Fibroblast of mammary gland (primary cell): ENCODE measurements around the gene PRR14L.
A peak's percentile ranks its signal among the peaks of the same experiment; 100 is the strongest.

ENCODE experiments used
- DNase-seq: peaks from one replicate; pipeline ENCODE4 v3.0.0-alpha.2; 2010; ENCODE audit warnings: low read depth
- H3K4me3 ChIP-seq: 2 replicates; pipeline ENCODE4 v1.5.1; 2011; ENCODE audit warnings: low read depth, mild to moderate bottlenecking, low read length, moderate library complexity; ENCODE audit not compliant: control insufficient read depth
- TF ChIP-seq, protein P1 (sequence below): conservative IDR thresholded peaks from 2 replicates; pipeline ENCODE4 v1.5.1; 2011; ENCODE audit warnings: low read depth, low read length, inconsistent platforms; ENCODE audit not compliant: control insufficient read depth, insufficient read depth

Gene PRR14L

GRCh38 chr22:31647066-31647465 is 102.9 kb downstream of the PRR14L start:
- no peak overlapping the region for H3K4me3 ChIP-seq
- TF ChIP-seq, protein P1, sequence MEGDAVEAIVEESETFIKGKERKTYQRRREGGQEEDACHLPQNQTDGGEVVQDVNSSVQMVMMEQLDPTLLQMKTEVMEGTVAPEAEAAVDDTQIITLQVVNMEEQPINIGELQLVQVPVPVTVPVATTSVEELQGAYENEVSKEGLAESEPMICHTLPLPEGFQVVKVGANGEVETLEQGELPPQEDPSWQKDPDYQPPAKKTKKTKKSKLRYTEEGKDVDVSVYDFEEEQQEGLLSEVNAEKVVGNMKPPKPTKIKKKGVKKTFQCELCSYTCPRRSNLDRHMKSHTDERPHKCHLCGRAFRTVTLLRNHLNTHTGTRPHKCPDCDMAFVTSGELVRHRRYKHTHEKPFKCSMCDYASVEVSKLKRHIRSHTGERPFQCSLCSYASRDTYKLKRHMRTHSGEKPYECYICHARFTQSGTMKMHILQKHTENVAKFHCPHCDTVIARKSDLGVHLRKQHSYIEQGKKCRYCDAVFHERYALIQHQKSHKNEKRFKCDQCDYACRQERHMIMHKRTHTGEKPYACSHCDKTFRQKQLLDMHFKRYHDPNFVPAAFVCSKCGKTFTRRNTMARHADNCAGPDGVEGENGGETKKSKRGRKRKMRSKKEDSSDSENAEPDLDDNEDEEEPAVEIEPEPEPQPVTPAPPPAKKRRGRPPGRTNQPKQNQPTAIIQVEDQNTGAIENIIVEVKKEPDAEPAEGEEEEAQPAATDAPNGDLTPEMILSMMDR, result no peak
- DNase-seq, result no peak

DNA sequence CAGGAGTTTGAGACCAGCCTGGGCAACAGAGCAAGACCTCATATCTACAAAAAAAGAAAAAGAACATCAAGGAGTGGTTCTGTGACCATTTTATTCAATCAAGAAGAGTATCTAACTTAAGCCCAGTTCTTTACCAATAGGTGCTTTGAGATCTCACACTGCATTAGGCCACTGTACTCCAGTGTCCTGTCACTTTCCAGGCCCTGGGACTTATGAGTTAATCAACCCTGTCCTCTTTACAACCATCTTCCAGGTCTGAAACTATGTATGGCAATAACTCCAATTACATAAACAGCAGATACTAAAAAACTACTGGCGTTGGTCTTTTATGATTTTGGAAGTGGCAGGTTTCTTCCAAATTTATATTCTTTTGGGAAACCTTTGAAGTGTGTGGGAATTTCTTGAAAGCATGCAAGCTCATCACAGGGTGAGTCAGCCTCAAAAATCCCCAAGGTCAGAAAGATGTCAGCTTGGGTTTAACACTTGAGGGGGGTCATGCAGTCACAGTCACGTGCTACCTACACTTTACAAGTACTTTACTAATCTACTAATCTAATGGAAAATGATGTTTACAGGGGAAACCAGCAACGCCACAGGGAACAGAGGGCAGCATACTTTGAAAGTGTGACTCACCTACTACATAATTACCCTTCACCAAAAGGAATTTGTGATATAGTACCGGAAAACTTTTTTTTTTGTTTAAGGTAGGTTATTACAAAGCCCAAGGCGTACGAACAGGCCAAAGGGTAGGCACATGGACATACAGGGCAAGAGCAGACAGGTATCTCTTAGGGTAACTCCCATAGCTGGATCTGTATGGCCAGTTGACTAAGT is 103.5 kb downstream of the PRR14L start:
- H3K4me3 ChIP-seq, result no peak overlapping the region
- peak; percentile 97 for DNase-seq

DNA sequence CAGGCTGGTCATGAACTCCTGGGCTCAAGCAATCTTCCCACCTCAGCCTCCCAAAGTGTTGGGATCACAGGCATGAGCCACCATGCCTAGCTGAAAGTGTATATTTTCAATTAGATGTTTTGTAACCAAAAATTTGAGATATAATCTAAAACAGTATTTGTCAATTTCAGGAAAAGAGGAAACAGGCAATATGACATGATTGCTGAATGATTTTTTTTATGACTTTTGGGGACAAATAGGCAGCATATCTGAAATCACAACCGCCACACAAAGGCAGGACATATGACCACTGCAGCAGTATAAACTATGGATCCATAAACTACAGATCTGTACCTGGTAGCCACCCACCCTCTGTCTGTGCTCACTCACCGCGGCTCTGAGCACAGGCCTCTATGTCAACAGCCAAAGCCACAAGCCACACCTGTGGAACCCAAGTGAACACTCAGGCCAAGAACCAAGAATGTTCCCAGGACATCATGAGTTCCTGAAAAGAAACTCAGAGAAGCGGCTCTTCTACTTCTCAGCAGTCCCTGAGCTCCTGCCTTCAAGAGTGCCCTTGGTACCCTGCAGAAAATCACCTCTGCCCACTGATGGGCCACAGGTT is 110.4 kb downstream of the PRR14L start:
- no peak overlapping the region for H3K4me3 ChIP-seq
- TF ChIP-seq, protein P1, result no peak
- DNase-seq, result no peak

More for the DNA sequence above, 103.5 kb downstream of the PRR14L start:
- TF ChIP-seq, protein P1, result no peak

GRCh38 chr22:31637891-31638618 is 111.9 kb downstream of the PRR14L start:
- TF ChIP-seq, protein P1, result no peak
- DNase-seq, result peak; percentile 51
- H3K4me3 ChIP-seq, result no peak overlapping the region

- H3K4me3 ChIP-seq, result no peak overlapping the region
- TF ChIP-seq, protein P1, result no peak
- peak; percentile 28 for DNase-seq
These were observed 112.5 kb downstream of the PRR14L start for GRCh38 chr22:31637447-31637890.

GRCh38 chr22:31635638-31636306 is 114.2 kb downstream of the PRR14L start:
- TF ChIP-seq, protein P1, result no peak
- no peak overlapping the region for H3K4me3 ChIP-seq
- no peak for DNase-seq
